SJSA1 (cell line): ENCODE measurements around the gene C12orf75. TPM values are rescaled to one million over a fixed set of nuclear protein-coding genes. Genes with fewer than 3 reads are reported as not detected.

Source experiments
- DNase-seq, 2 experiments: peaks; one replicate each; pipeline ENCODE4 v3.0.0-alpha.2; 2015 to 2020; ENCODE audit warnings: low spot score in 2 of 2, low read depth in 1 of 2
- H3K27ac ChIP-seq: fragments of 250-450 bp; sonication (Bioruptor Pico); 2 replicates; pipeline ENCODE4 v1.5.1; 2020; ENCODE audit warnings: mild to moderate bottlenecking, moderate library complexity
- H3K27me3 ChIP-seq: fragments of 250-450 bp; sonication (Bioruptor Pico); replicated peaks from 2 replicates; pipeline ENCODE4 v1.5.1; 2020; ENCODE audit warnings: mild to moderate bottlenecking, moderate library complexity
- H3K36me3 ChIP-seq: fragments of 250-450 bp; sonication (Bioruptor Pico); 2 replicates; pipeline ENCODE4 v1.5.1; 2020; ENCODE audit warnings: mild to moderate bottlenecking
- H3K4me1 ChIP-seq: fragments of 250-450 bp; sonication (Bioruptor Pico); replicated peaks from 2 replicates; pipeline ENCODE4 v1.6.1; 2021; ENCODE audit warnings: mild to moderate bottlenecking
- H3K4me3 ChIP-seq: fragments of 250-450 bp; sonication (Bioruptor Pico); 2 replicates; pipeline ENCODE4 v1.5.1; 2020; ENCODE audit warnings: mild to moderate bottlenecking
- H3K9me3 ChIP-seq: fragments of 250-450 bp; sonication (Bioruptor Pico); replicated peaks from 2 replicates; pipeline ENCODE4 v1.5.1; 2020; ENCODE audit warnings: mild to moderate bottlenecking
- total RNA-seq: library from RNA; depleted of rRNA; stranded (reverse); fragments of >200 nt; shearing (Covaris generic); gene quantifications from 2 replicates; pipeline ENCODE4 v1.2.3, GENCODE V29; 2014

C12orf75 gene
- total RNA-seq, 1 experiment from 2014 or later = 288 TPM

DNA sequence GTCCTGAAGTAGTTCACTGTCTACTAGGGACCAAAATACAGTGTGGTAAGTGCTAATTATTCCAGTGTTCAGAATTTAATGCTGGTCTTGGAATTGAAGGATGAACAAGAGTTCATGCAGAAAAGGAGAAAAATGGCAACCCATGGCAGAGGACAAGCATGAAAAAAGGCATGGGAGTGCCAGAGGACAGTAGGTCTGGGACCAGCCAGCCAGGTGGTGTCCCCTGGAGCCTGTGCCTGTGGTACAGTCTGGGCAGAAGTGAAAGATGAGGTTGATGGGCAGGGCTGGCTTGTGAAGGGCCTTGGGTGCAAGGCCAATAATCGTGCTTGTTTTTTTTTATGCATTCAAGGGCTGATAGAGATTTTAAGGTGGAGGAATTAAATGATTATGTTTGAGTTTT is 21.0 kb downstream of the C12orf75 start:
- no peaks in the 10 kb centered on the region for H3K27me3 ChIP-seq
- H3K36me3 ChIP-seq = peaks cover 21% of the 10 kb centered on the region
- H3K4me1 ChIP-seq = peaks cover 15% of the 10 kb centered on the region
- no peak for DNase-seq
- H3K27ac ChIP-seq = no peak overlapping the region
- no peaks in the 10 kb centered on the region for H3K9me3 ChIP-seq
- H3K4me3 ChIP-seq = no peak overlapping the region

DNA sequence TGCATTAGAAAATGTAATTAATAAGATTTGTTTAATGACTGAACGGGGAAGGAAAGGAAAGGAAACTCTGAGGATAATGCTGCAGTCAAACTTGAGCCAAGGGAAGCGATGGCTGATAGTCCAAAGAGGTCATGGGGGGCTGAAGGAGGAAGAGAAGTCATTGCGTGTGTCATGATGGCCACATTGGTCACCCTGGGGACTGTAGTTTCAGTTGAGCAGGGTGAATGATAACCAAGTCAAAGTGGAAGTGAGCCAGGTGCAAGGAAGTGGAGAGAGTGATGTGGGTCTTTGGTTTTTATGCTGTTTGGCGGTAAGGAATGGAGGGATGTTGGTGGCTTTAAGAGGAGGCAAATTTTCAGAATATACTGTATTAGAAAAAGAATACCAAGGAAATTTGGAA is 21.6 kb downstream of the C12orf75 start:
- H3K4me1 ChIP-seq = peaks cover 18% of the 10 kb centered on the region
- no peak for DNase-seq
- H3K27me3 ChIP-seq = no peaks in the 10 kb centered on the region
- H3K27ac ChIP-seq = no peak overlapping the region
- H3K4me3 ChIP-seq = no peak overlapping the region
- H3K36me3 ChIP-seq = peaks cover 21% of the 10 kb centered on the region
- H3K9me3 ChIP-seq = no peaks in the 10 kb centered on the region

DNA sequence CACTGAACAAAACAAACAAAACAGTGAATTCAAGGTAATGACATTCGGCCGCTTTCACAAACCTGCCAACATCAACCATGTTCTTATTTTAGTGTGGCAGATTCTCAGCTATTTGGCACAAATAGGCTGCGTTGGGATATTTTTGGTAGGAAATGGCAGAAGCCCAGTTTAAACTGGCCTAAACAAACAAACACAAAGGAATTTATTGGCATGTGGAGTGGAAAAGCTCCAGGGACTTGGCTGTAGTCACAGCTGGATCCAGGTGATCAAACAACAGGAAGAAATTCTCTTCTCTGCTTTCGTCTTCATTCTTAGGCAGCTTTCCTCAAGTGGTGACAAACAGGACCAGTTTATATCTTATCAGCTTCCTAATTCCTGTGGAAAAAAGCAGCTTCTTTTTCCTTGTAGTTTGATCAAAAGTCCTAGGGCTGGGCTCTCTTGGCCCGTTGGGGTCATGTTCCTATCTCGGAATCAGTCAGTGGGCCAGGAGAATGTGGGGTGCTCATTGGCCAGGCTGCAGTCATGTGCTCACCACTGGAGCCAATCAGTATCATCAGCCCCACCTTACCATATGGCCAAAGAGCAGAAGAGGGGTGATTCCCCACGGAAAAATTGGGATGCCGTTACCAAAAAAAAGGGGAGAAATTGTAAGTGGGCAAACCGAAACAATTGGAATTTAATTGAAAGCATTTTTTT is 22.6 kb downstream of the C12orf75 start:
- H3K9me3 ChIP-seq = no peaks in the 10 kb centered on the region
- no peak overlapping the region for H3K4me3 ChIP-seq
- no peak overlapping the region for H3K27ac ChIP-seq
- no peak for DNase-seq
- peaks cover 17% of the 10 kb centered on the region for H3K36me3 ChIP-seq
- peaks cover 29% of the 10 kb centered on the region for H3K4me1 ChIP-seq
- no peaks in the 10 kb centered on the region for H3K27me3 ChIP-seq

DNA sequence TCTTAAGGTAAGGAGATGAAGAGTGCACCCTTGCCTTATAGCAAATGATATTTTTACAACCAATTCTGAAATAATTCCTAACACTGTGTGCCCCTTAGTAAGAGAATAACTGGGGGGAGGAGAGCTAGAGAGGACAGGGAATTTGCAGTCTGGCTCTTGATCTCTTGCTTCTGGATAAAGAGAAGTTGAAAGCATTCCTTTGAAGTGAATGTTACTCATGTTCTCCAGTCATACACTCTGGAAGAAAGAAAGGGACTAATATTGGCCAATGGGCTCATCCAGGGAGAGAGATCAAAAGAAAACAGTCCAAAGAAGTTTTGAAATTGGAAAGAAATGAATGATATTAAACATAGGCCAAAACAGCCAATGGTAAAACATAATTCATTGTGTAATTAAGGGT is 25.3 kb downstream of the C12orf75 start:
- peak in 1 of 2 experiments; percentile 35 for DNase-seq
- Histone ChIP-seq H3K9me3 (no peaks in the 10 kb centered on the region), H3K27ac (no peak overlapping the region), H3K27me3 (no peaks in the 10 kb centered on the region), H3K4me3 (no peak overlapping the region), H3K36me3 (peaks cover 13% of the 10 kb centered on the region), H3K4me1 (peaks cover 29% of the 10 kb centered on the region)

DNA sequence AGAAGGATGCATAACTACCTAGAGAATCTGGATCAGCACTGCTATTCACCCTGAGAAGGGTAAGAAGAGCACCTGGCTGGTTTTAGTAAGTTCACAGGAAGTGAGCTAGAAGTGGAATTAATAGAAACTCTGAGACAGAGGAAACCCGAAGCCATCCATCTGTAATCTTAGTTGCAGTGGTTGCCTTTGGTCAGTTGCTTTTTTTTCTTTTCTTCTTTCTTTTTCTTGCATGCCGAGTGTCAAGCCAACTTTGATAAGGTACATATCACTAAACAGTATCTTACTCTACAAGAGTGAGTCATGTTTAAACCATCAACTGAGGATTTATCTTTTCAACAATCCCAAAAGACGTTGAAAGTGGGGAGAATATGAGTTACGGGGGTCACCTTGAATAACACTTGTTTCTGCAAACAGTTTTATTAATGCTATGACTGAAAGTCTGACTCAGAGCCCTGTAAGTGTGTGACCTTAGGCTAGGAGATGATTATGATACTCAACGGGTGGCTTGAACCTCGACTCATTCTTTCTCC is 26.7 kb downstream of the C12orf75 start:
- DNase-seq = no peak
- Histone ChIP-seq H3K4me1 (peaks cover 29% of the 10 kb centered on the region), H3K27ac (no peak overlapping the region), H3K27me3 (no peaks in the 10 kb centered on the region), H3K4me3 (no peak overlapping the region), H3K9me3 (no peaks in the 10 kb centered on the region), H3K36me3 (peaks cover 9% of the 10 kb centered on the region)

DNA sequence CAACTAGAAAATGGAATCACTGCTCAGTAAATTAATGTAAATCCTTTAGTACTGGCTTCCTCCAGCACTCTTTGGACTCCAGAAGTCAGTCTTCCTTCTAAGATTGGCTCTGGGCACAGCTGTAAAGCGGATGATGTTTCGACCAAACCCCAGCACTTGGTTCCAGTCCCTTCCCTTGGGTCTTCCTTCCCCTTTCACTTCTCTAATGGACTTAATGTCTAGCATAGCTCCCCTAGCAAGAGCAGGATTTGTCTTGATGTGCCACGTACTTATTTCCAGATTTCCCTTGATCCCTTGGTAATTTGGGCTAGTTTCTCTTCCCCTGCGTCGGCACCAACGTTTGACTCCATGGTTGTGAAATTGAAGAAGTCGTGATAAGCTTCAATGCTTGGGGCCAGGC is 28.3 kb downstream of the C12orf75 start:
- no peak overlapping the region for H3K27ac ChIP-seq
- H3K4me1 ChIP-seq = peaks cover 22% of the 10 kb centered on the region
- H3K4me3 ChIP-seq = no peak overlapping the region
- H3K27me3 ChIP-seq = no peaks in the 10 kb centered on the region
- H3K9me3 ChIP-seq = no peaks in the 10 kb centered on the region
- no peak for DNase-seq
- peaks cover 10% of the 10 kb centered on the region; the same call in 1 of the 2 replicates for H3K36me3 ChIP-seq

DNA sequence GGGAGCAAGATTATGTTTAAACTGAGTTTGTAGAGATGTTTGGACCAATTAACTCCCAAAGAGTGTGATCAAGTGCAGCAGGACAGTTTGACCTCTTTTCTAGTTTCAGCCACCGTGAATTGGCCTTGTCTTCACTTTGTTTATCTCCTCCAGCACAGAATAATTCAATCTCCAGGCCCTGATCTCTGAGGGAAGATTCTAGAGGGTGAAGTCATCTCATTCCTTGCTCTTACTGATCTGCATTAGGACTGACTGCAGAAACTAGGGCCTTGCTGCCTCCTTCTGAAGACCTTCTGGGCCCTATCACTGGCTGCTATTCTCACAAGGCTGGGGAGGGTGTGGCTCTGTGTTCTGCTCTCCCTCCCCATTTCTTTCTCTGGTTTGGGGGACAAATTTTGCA is 29.4 kb downstream of the C12orf75 start:
- H3K27ac ChIP-seq = no peak overlapping the region
- no peaks in the 10 kb centered on the region for H3K27me3 ChIP-seq
- no peak for DNase-seq
- H3K4me1 ChIP-seq = peaks cover 22% of the 10 kb centered on the region
- H3K36me3 ChIP-seq = 0 out of 2 replicates have a peak, but pooled peaks cover 6% of the 10 kb centered on the region
- H3K4me3 ChIP-seq = no peak overlapping the region
- H3K9me3 ChIP-seq = no peaks in the 10 kb centered on the region

DNA sequence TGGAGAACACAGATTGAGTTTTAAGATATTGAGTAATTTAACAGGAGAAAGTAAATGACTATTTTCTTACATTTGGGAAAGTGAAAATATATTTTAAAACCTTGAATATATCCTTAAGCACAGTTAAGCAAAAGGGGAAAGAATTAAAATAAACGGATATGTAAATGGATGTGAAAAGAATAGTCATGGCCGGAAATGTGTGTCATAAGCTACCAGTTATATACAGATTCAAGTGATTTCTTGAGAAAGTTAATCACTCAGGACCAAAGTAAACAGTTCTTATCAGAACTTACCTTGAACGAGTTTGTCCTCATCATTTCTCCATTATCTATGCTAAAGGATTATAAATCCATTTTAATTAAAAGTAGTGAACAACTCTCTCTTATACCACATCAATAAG is 33.4 kb downstream of the C12orf75 start:
- no peaks in the 10 kb centered on the region for H3K9me3 ChIP-seq
- no peak for DNase-seq
- no peak overlapping the region for H3K27ac ChIP-seq
- no peaks in the 10 kb centered on the region for H3K4me1 ChIP-seq
- H3K36me3 ChIP-seq = peaks cover 35% of the 10 kb centered on the region
- H3K4me3 ChIP-seq = no peak overlapping the region
- H3K27me3 ChIP-seq = no peaks in the 10 kb centered on the region

DNA sequence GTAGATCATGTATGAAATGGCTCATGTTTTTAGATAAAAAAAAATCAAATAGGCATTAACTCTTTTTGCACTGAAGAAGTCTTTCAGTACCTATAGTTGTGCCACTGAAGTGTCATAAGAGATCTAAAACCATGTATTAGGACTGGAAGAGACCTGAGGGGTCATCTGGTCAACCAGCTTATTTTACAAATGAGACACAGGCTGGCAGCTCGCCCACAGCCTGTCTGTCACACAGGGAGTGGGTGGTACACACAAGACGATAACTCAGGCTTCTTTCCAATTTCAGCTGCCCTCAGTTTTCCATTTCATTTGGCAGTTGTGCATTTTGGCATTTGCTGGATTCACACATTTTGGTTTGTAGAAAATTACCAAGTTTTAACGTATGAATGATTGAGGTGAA is 34.7 kb downstream of the C12orf75 start:
- Histone ChIP-seq H3K4me1 (no peaks in the 10 kb centered on the region), H3K9me3 (no peaks in the 10 kb centered on the region), H3K36me3 (peaks cover 40% of the 10 kb centered on the region), H3K27me3 (no peaks in the 10 kb centered on the region), H3K27ac (no peak overlapping the region), H3K4me3 (no peak overlapping the region)
- no peak for DNase-seq

DNA sequence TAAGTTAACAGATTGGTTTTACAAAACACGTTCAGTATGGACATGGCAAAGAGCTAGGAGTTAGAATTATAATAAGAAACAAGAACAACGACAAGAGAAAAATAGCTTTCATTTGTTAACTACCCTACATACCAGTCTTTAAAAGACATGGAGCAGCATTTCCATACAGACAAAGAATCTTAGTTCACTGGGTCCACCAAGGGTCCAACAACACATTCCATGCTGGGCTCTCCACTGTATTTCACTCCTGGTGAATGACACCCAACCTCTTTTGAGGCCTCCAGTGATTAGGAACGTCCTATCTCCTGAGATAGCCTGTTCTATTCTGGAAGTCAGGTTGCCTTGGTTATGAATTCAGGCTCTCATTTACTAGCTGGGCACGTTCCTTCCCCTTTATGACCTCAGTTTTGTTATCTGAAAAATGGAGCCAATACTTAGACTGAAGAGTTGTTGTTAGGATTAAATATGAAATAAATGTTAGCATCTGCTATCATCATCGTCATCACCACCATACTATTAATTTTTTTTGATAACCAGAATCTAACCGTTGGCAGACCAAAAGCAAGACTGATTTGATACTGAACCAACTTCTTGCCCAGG is 37.7 kb downstream of the C12orf75 start:
- no peaks in the 10 kb centered on the region for H3K27me3 ChIP-seq
- no peaks in the 10 kb centered on the region for H3K9me3 ChIP-seq
- H3K27ac ChIP-seq = no peak overlapping the region
- no peak for DNase-seq
- no peak overlapping the region for H3K4me3 ChIP-seq
- H3K36me3 ChIP-seq = peaks cover 59% of the 10 kb centered on the region
- no peaks in the 10 kb centered on the region for H3K4me1 ChIP-seq

DNA sequence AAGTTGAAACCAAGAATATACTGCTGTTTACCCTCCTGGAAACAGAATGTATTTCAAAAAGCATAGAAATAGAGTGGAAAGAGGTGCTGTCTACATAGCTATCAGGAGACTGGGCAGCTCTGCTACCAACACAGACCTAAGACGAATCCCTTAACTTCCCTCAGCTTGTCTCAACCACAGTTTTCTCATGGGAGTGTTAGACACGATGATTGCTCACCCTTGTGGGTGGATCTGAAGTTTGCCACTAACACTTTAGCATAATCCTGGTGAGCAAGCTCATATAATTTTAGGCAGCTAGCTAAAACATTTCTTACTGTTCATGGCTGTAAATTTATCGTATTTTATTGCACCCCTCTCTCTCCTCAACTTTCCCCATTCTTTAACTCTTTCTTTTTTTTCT is 38.5 kb downstream of the C12orf75 start:
- H3K27me3 ChIP-seq = no peaks in the 10 kb centered on the region
- H3K9me3 ChIP-seq = no peaks in the 10 kb centered on the region
- H3K27ac ChIP-seq = no peak overlapping the region
- H3K4me3 ChIP-seq = no peak overlapping the region
- no peak for DNase-seq
- H3K36me3 ChIP-seq = peaks cover 64% of the 10 kb centered on the region
- H3K4me1 ChIP-seq = no peaks in the 10 kb centered on the region

DNA sequence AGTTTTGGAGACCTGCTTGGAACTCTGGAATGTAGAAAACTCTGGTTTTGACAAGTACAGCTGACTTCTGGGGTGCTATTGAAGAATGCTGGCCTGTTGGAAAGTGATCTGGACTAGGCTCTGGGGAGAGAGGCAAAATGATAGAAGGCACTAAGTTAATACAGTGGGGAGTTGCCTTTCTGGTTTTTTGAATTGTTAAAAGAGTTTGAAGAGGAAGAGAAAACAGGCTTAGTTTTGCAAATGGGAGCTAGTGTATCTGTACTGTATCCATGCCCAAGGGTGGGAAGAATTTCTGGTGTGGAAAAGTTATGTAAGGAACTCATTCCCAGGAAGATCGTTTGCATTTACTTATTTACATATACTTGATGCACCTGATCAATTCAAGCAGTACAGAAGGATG is 43.8 kb downstream of the C12orf75 start:
- peaks cover 35% of the 10 kb centered on the region for H3K36me3 ChIP-seq
- H3K27me3 ChIP-seq = no peaks in the 10 kb centered on the region
- no peak for DNase-seq
- no peak overlapping the region for H3K27ac ChIP-seq
- no peaks in the 10 kb centered on the region for H3K4me1 ChIP-seq
- no peaks in the 10 kb centered on the region for H3K9me3 ChIP-seq
- H3K4me3 ChIP-seq = no peak overlapping the region

DNA sequence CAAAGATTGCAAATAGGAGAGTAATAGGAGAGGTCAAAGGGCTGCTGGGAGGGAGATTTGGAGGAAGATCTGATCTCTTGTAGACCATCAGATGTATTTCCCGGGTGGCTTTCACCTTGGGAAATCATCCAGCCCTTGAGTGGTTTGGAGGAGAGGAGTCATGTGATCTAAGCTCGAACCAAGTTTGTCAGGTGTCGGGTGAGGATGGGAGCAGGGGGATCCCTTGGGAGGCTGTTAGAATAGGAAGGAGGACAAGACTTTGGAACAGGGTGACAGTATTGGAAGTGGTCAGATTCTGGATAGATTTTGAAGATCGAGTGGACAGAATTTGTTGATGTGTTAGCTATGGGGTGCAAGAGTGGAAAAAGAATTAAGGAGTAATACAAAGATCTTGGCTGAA is 46.6 kb downstream of the C12orf75 start:
- no peak overlapping the region for H3K27ac ChIP-seq
- H3K9me3 ChIP-seq = no peaks in the 10 kb centered on the region
- DNase-seq = no peak
- H3K4me3 ChIP-seq = no peak overlapping the region
- peaks cover 14% of the 10 kb centered on the region for H3K36me3 ChIP-seq
- H3K27me3 ChIP-seq = no peaks in the 10 kb centered on the region
- H3K4me1 ChIP-seq = no peaks in the 10 kb centered on the region

DNA sequence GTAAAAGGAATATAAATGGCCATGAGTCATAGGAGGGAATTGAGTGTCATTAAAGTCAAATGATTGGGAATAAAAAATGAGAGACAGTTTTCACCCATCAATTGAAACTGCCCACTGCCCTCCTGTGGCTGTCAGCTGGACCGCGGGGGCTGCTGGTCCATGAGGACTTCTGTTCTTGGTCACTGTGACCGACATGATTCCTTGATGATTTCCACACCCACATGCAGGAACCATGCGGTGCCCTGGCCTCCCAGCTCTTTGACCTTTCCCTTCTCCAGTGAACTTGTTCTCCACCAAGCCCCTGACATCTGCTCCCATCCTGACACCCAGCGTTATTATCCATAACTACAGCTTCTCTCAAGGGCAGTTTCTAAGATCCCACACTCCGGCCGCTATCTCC is 48.4 kb downstream of the C12orf75 start:
- Histone ChIP-seq H3K9me3 (no peaks in the 10 kb centered on the region), H3K27me3 (no peaks in the 10 kb centered on the region), H3K4me3 (no peak overlapping the region), H3K4me1 (peaks cover 5% of the 10 kb centered on the region), H3K27ac (no peak overlapping the region), H3K36me3 (no peaks in the 10 kb centered on the region)
- DNase-seq = no peak
